Spleen (tissue), 7 donors: ENCODE data around the gene PIGH.

ENCODE experiments used
- CTCF ChIP-seq, 11 experiments: fragments of 200-600 bp in 7 of 11; fragments of 450-650 bp in 4 of 11; sonication (generic) in 4 of 11; IDR thresholded peaks in 8 of 11; conservative IDR thresholded peaks in 3 of 11; 1 replicate in 7 of 11; 2 replicates in 4 of 11; pipeline versions ENCODE4 v1.4.0 to v1.8.0; 2016 to 2021; ENCODE audit warnings: antibody characterized with exemption in 11 of 11, inconsistent platforms in 4 of 11, mild to moderate bottlenecking in 1 of 11
- POLR2A ChIP-seq, 3 donors: fragments of 450-650 bp; IDR thresholded peaks; one replicate each; pipeline ENCODE4 v1.5.1; 2017; ENCODE audit warnings: antibody characterized with exemption in 3 of 3, mild to moderate bottlenecking in 1 of 3
- POLR2AphosphoS5 ChIP-seq, 3 donors: sonication (generic); formaldehyde crosslinking; IDR thresholded peaks; one replicate each; pipeline ENCODE4 v1.5.1; 2017; ENCODE audit warnings: antibody characterized with exemption in 3 of 3
- donor health status: DM: no; HTN: no; CAD: no; lungs with moderate emphysema.
- donor health status: DM: no; HTN: no; CAD: no.
- donor health status: DM: no; HTN: no; CAD: no.

DNA sequence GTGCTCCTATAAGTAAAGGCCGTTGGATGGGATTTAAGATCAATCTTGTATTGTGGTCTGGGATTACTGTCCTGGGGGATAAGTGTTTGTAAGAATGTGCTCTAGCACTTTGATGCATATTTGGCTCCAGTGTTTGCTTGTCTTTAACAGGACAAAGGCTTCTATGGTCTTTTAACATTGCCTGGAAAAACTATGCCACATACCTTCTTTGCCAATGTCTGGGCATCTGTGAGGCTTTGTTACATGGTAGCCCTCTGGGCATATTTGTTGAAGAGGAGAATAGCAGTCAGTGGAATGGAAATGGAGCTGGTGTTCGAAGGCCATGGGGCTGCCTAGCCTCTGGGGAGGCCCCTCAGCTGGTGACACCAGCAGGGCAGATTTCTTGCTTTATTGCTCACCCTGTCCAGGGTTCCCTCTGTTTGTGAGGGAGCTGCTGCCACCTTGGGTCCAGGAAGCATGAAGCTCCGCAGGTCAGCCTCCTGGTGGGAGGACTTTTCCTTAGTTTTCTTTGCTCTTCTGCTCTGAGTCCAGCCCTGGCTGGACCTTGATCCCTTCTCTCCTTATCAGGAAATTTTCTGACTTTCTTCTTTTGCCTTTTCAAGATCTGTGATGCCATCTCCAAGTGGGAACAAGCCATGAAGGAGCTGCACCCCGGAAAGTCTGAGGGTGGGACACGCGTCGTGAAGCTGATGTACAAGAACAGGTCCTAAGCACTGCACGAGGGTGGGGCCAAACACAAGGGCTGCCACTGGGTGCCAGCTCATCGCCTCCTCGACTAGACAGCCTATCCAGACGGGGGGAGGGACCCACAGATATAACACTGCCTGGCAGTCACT is 19.5 kb downstream of the PIGH start:
- no peak for TF ChIP-seq CTCF (IDR thresholded peaks at IDR 0.05 in 8 of 11, conservative IDR thresholded peaks at IDR 0.05 in 3 of 11)
- no peak for TF ChIP-seq POLR2AphosphoS5 (IDR thresholded peaks at IDR 0.05)
- no peak for TF ChIP-seq POLR2A (IDR thresholded peaks at IDR 0.05)
